SK-N-SH (cell line): Measurements from ENCODE around the gene BABAM1.

Source experiments
- NRF1 ChIP-seq: IDR thresholded peaks from 2 replicates; pipeline ENCODE4 v1.6.1; 2012; ENCODE audit warnings: low read depth, mild to moderate bottlenecking, low read length
- RXRA ChIP-seq: IDR thresholded peaks from 2 replicates; pipeline ENCODE4 v1.4.0; 2012; ENCODE audit warnings: low read depth, mild to moderate bottlenecking, borderline replicate concordance

GRCh38 chr19:17325881-17326594 is 58.8 kb downstream of the BABAM1 start:
- no peak for TF ChIP-seq NRF1
- no peak for TF ChIP-seq RXRA
